Muscle of leg (tissue), 16 donors: ENCODE measurements around the gene TAF9B. TPM values are rescaled to one million over a fixed set of nuclear protein-coding genes. Genes with fewer than 3 reads are reported as not detected.
"Not testable (repeated sequence)": the region's sequence is repeated elsewhere in the genome, so short reads cannot be mapped to it uniquely, and the experiment has no call there.

ENCODE experiments used
- DNase-seq: peaks from one replicate; pipeline ENCODE4 v3.0.0; 2013
- H3K27ac ChIP-seq: one replicate; pipeline ENCODE4 v1.5.1; 2013; ENCODE audit warnings: mild to moderate bottlenecking, low read length, control low read depth
- H3K27me3 ChIP-seq: one replicate; pipeline ENCODE4 v1.6.1; 2013; ENCODE audit warnings: low read length; ENCODE audit not compliant: control insufficient read depth, insufficient read depth
- H3K36me3 ChIP-seq: one replicate; pipeline ENCODE4 v1.6.1; 2013; ENCODE audit warnings: low read length; ENCODE audit not compliant: control insufficient read depth, insufficient read depth
- H3K4me1 ChIP-seq: one replicate; pipeline ENCODE4 v1.6.1; 2013; ENCODE audit warnings: low read length; ENCODE audit not compliant: control insufficient read depth, insufficient read depth
- H3K4me3 ChIP-seq: one replicate; pipeline ENCODE4 v1.5.1; 2013; ENCODE audit warnings: low read length, control low read depth
- H3K9me3 ChIP-seq: replicated peaks from 2 replicates; pipeline ENCODE4 v1.6.1; 2013; ENCODE audit warnings: low read depth, low read length; ENCODE audit not compliant: control insufficient read depth
- WGBS: methylation state at CpG from one replicate; pipeline ENCODE4 v1.1.5; 2013; ENCODE audit warnings: missing lambda C conversion rate; ENCODE audit not compliant: insufficient coverage; 5-methylcytosine and 5-hydroxymethylcytosine counted together
- long read RNA-seq, 11 donors: transcript quantifications; one replicate each; lab custom pipeline, GENCODE V29; 2026
- polyA plus RNA-seq, 8 donors: library from polyadenylated mRNA; unstranded; fragments of 120-200 nt; gene quantifications; one replicate each; pipeline versions ENCODE4 v1.2.1 to v1.2.3, GENCODE V29; 2013; ENCODE audit warnings: inconsistent platforms in 1 of 8, low replicate concordance in 1 of 8; ENCODE audit not compliant: insufficient read length in 8 of 8, insufficient read depth in 1 of 8
- total RNA-seq: library from RNA; stranded (reverse); fragments of 120-200 nt; gene quantifications from one replicate; pipeline ENCODE4 v1.2.4, GENCODE V29; 2013

TAF9B gene
- total RNA-seq (21.6 TPM), polyA plus RNA-seq (10 to 100 TPM; 24.5 to 31.0 (median 28.2) TPM)
- long read RNA-seq, donor 1, partial matches to known transcripts, result 0 of 3 reads
- long read RNA-seq, donor 1, other reads (novel, unspliced or antisense), result 0 of 3 reads
- long read RNA-seq, donor 2, partial matches to known transcripts, result 0 of 2 reads
- long read RNA-seq, donor 2, other reads (novel, unspliced or antisense), result 0 of 2 reads
- long read RNA-seq, donor 3, transcript TAF9B-201 (7 exons, 2,713 nt), result major isoform, 7 of 7 reads
- long read RNA-seq, donor 3, partial matches to known transcripts, result 0 of 7 reads
- long read RNA-seq, donor 3, other reads (novel, unspliced or antisense), result 0 of 7 reads
- long read RNA-seq, donor 4, transcript TAF9B-201 (7 exons, 2,713 nt), result major isoform, 5 of 5 reads
- long read RNA-seq, donor 4, partial matches to known transcripts, result 0 of 5 reads
- long read RNA-seq, donor 4, other reads (novel, unspliced or antisense), result 0 of 5 reads
- long read RNA-seq, donor 5, transcript TAF9B-201 (7 exons, 2,713 nt), result major isoform, 25 of 25 reads
- long read RNA-seq, donor 5, partial matches to known transcripts, result 0 of 25 reads
- long read RNA-seq, donor 5, other reads (novel, unspliced or antisense), result 0 of 25 reads
- long read RNA-seq, donor 6, transcript TAF9B-201 (7 exons, 2,713 nt), result major isoform, 15 of 15 reads
- long read RNA-seq, donor 6, partial matches to known transcripts, result 0 of 15 reads
- long read RNA-seq, donor 6, other reads (novel, unspliced or antisense), result 0 of 15 reads
- long read RNA-seq, donor 7, transcript TAF9B-201 (7 exons, 2,713 nt), result major isoform, 19 of 19 reads
- long read RNA-seq, donor 7, partial matches to known transcripts, result 0 of 19 reads
- long read RNA-seq, donor 7, other reads (novel, unspliced or antisense), result 0 of 19 reads
- long read RNA-seq, donor 8, transcript TAF9B-201 (7 exons, 2,713 nt), result major isoform, 14 of 26 reads
- long read RNA-seq, donor 8, partial matches to known transcripts, result 12 of 26 reads
- long read RNA-seq, donor 8, other reads (novel, unspliced or antisense), result 0 of 26 reads
- long read RNA-seq, donor 9, transcript TAF9B-201 (7 exons, 2,713 nt), result major isoform, 5 of 5 reads
- long read RNA-seq, donor 9, partial matches to known transcripts, result 0 of 5 reads
- long read RNA-seq, donor 9, other reads (novel, unspliced or antisense), result 0 of 5 reads
- long read RNA-seq, donor 10, transcript TAF9B-201 (7 exons, 2,713 nt), result major isoform, 12 of 13 reads
- long read RNA-seq, donor 10, partial matches to known transcripts, result 0 of 13 reads
- long read RNA-seq, donor 10, other reads (novel, unspliced or antisense), result 0 of 13 reads
- long read RNA-seq, donor 11, partial matches to known transcripts, result 0 of 3 reads
- long read RNA-seq, donor 11, other reads (novel, unspliced or antisense), result 0 of 3 reads

DNA sequence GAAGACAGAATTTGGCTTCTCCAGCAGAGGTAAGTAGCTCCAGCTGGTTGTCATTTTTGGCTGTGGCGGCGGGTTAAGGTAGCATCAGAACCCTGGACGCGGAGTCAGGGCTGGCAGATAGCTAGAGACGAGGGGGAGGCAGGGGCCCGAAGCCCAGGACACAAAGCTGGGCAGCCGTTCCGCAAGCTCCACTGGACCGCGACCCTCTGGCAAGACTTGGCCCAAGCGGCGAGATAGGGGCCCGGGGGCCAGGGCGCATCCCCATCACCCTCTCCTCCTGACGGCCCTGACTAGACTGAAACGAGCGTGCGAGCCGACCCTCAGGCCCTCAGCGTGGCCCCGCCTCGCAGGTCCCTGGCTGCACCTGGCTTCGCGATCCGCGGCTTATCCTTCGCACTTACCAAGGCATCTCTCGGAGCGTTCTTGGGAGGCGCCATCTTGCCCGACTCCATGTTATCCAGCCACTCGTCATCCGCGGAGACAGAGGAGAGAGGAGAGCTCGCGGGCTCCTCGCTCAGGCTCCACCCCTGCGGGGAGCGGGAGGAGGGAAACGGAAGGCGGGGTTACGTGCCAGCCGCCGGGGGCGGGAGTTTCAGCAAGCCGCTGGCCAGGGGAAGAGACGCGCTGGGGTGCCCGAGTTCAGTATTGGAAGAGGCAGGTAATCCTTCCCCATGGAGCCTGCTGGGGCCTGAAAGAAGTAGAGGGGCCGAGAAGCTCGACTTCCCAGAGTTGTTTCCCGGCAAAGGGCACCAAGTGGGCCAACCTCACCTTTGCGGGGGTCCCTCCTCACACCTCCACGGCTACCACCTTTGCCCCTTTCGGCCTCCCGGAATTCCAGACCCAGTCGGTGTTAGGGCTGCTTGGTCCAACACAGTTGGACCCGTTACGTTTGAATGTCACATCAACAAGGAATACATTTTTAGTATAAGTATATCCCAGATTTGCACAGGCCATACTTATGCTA, at the start of gene TAF9B:
TSS of gene TAF9B (minus strand) at position 491 of the 964 bp plus-strand sequence. CDS start at position 452, 39 bp downstream.
- H3K4me1 ChIP-seq, result no peaks in the 10 kb centered on the region
- no peaks in the 10 kb centered on the region for H3K27me3 ChIP-seq
- H3K27ac ChIP-seq, result peak within 1 kb of the TSS; percentile 84
- 45% methylated on average over 48 of the region's 59 CpGs for WGBS
- no peaks in the 10 kb centered on the region for H3K36me3 ChIP-seq
- DNase-seq, result peak; percentile 93
- no peaks in the 10 kb centered on the region for H3K9me3 ChIP-seq
- H3K4me3 ChIP-seq, result peak within 1 kb of the TSS; percentile 83

DNA sequence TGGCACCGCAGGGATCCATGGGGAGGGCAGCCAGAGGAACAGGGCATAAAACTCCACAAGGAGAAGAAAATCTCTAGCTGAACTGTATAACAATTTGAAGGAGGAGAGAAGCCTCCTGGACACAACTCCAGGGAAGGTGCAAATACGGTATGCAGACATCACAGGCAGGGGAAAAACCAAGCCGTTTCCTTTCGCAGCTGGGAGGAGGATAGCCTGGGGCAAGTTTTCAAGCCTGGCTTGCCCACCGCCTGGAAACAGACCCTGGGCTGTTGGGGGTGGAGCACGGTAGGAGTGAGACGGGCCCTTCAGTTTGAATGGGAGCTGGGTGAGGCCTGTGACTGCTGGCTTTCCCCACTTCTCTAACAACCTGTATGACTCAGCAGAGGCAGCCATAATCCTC, 43.4 kb upstream of the TAF9B start:
- Histone ChIP-seq H3K27me3 (no peaks in the 10 kb centered on the region), H3K4me3 (no peak overlapping the region), H3K27ac (no peak overlapping the region), H3K9me3 (no peaks in the 10 kb centered on the region), H3K36me3 (no peaks in the 10 kb centered on the region), H3K4me1 (no peaks in the 10 kb centered on the region)
- 100% methylated on average over 2 of the region's 7 CpGs for WGBS
- DNase-seq, result no peak

GRCh38 chrX:78181307-78181706, 41.9 kb upstream of the TAF9B start:
- no peak overlapping the region for H3K27ac ChIP-seq
- H3K36me3 ChIP-seq, result no peaks in the 10 kb centered on the region
- no peaks in the 10 kb centered on the region for H3K4me1 ChIP-seq
- H3K4me3 ChIP-seq, result no peak overlapping the region
- no peak for DNase-seq
- no peaks in the 10 kb centered on the region for H3K27me3 ChIP-seq
- no peaks in the 10 kb centered on the region for H3K9me3 ChIP-seq

DNA sequence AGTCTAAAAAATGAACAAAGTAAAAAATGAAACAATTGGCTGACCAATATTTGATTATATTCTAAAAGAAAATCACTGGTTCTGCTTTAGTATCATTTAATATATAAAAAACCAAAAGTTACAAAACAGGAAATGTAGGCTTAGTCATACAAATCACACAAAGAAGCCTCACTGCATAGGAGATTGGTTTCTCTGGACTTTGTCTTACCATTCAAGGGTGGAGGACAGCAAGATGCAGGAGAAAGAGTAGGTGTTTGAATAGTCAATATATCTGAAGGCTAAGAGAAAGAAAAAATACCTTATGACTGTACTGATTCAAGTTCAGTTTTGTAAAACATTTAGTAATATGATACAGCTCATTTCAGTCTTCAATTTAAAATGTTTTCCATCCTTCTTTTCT, 28.6 kb upstream of the TAF9B start:
- no peaks in the 10 kb centered on the region for H3K9me3 ChIP-seq
- H3K27me3 ChIP-seq, result no peaks in the 10 kb centered on the region
- H3K4me1 ChIP-seq, result no peaks in the 10 kb centered on the region
- H3K36me3 ChIP-seq, result no peaks in the 10 kb centered on the region
- no peak for DNase-seq
- H3K4me3 ChIP-seq, result no peak overlapping the region
- no peak overlapping the region for H3K27ac ChIP-seq

DNA sequence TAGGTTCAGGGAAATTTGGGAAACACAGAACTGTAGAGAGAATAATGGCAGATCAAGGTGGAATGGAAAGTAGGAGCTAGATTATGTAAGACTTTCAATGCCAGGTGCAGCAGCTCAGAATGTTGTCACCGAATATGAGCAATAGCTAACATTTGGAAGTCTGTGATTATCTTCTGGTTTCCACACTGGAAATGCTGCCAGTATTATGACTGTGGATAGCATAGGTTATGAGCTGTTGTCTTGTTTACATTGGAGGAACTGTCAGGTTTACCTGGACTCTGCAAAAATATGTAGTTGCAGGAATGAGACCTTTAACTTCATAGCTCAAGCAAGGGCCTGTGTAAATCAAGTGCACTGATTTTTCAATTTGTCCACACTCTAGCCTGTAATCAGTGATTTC, 26.0 kb upstream of the TAF9B start:
- H3K27me3 ChIP-seq, result no peaks in the 10 kb centered on the region
- no peaks in the 10 kb centered on the region for H3K9me3 ChIP-seq
- no peaks in the 10 kb centered on the region for H3K4me1 ChIP-seq
- 60% methylated on average over 1 of the region's 1 CpG for whole genome bisulfite sequencing
- H3K4me3 ChIP-seq, result no peak overlapping the region
- no peak overlapping the region for H3K27ac ChIP-seq
- no peaks in the 10 kb centered on the region for H3K36me3 ChIP-seq
- DNase-seq, result no peak

- H3K9me3 ChIP-seq, H3K36me3 ChIP-seq, H3K27me3 ChIP-seq, H3K4me1 ChIP-seq, H3K27ac ChIP-seq, DNase-seq, H3K4me3 ChIP-seq: not testable (repeated sequence)
- WGBS, result 86% methylated on average over 2 of the region's 4 CpGs
These were observed 23.7 kb upstream of the TAF9B start for GRCh38 chrX:78163175-78163574.

DNA sequence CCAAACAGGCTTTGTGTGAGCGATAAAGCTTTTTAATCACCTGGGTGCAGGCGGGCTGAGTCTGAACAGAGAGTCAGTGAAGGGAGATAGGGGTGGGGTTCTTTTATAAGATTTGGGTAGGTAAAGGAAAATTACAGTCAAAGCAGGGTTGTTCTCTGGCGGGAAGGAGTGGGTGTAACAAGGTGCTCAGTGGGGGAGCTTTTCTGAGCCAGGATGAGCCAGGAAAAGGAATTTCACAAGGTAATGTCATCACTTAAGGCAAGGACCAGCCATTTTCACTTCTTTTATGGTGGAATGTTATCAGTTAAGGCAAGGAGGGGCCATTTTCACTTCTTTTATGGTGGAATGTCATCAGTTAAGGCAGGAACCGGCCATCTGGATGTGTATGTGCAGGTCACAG, 21.3 kb upstream of the TAF9B start:
- H3K36me3 ChIP-seq, H3K27me3 ChIP-seq, DNase-seq, H3K27ac ChIP-seq, H3K4me3 ChIP-seq, H3K9me3 ChIP-seq, H3K4me1 ChIP-seq: not testable (repeated sequence)
- 68% methylated on average over 4 of the region's 4 CpGs for WGBS

DNA sequence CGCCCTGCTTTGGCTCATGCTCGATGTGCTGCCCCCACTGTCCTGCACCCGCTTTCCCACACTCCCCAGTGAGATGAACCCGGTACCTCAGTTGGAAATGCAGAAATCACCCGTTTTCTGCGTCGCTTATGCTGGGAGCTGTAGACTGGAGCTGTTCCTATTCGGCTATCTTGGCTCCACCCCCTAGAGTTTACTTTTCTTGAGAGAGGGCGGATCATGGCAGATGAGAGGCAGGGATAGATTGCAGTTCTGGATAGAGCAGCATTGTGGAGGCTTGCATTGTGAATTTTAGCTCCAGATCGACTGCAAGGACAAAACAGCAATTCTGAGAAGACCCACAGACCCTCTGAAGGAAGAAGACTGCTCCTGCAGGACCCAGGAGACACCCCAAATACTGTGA, 18.4 kb upstream of the TAF9B start:
- not testable (repeated sequence) for DNase-seq

DNA sequence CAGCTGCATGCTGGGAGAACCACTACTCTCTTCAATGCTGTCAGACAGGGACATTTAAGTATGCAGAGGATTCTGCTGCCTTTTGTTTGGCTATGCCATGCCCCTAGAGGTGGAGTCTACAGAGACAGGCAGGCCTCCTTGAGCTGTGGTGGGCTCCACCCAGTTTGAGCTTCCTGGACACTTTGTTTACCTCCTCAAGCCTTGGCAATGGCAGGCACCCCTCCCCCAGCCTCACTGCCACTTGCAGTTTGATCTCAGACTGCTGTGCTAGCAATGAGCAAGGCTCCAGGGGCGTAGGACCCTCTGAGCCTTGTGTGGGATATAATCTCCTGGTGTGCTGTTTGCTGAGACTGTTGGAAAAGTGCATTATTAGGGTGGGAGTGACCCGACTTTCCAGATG, 17.9 kb upstream of the TAF9B start:
- not testable (repeated sequence) for H3K4me3 ChIP-seq, H3K36me3 ChIP-seq, DNase-seq, H3K27me3 ChIP-seq, H3K27ac ChIP-seq, H3K4me1 ChIP-seq, H3K9me3 ChIP-seq
- WGBS, result 100% methylated on average over 1 of the region's 2 CpGs

More for the DNA sequence above, 18.4 kb upstream of the TAF9B start:
- H3K27ac ChIP-seq, H3K4me3 ChIP-seq, H3K9me3 ChIP-seq, H3K27me3 ChIP-seq, H3K4me1 ChIP-seq, H3K36me3 ChIP-seq: not testable (repeated sequence)
- WGBS, result 67% methylated on average over 4 of the region's 10 CpGs
